Measurements from ENCODE around the gene KCNN3. TPM values are rescaled to one million over a fixed set of nuclear protein-coding genes. Genes with fewer than 3 reads are reported as not detected.

Gene KCNN3
- total and polyA plus RNA-seq, 2 of the 8 experiments (the other 6 are each of a cell fraction or from before 2014, with no cell fraction given) = 2.8 to 3.7 TPM

GRCh38 chr1:154891452-154891851 is 21.4 kb upstream of the KCNN3 start:
- no peak overlapping the region for H3K14ac ChIP-seq (ENCODE audit: insufficient read length)
- H3K18ac ChIP-seq (ENCODE audit: extremely low read depth, low read length) = no peak overlapping the region
- H4K8ac ChIP-seq (ENCODE audit: extremely low read depth, insufficient read depth, low read length) = no peak overlapping the region
- no peak for TF ChIP-seq TEAD4 (IDR thresholded peaks at IDR 0.05; ENCODE audit: low read depth, low read length)
- TF ChIP-seq HDAC6 (IDR thresholded peaks at IDR 0.05; ENCODE audit: low read depth, low read length) = no peak
- H2BK12ac ChIP-seq (ENCODE audit: low read depth, low read length) = no peak overlapping the region
- no peaks in the 10 kb centered on the region for H3K36me3 ChIP-seq (ENCODE audit: control insufficient read depth in 2 of 4, insufficient read depth in 4 of 4, low read length in 3 of 4)
- no peak overlapping the region for H3K4ac ChIP-seq (replicated peaks; ENCODE audit: insufficient read length, low read depth, low read length)
- no peak overlapping the region for H3K4me3 ChIP-seq (ENCODE audit: extremely low read depth in 1 of 4, insufficient read depth in 2 of 4, low read depth in 3 of 4, low read length in 4 of 4)
- FAIRE-seq = no peak
- no peak overlapping the region for H4K91ac ChIP-seq (replicated peaks; ENCODE audit: insufficient read length, low read length)
- H2AK5ac ChIP-seq (ENCODE audit: low read depth, low read length) = no peak overlapping the region
- no peak overlapping the region for H3K9ac ChIP-seq (replicated peaks in 1 of 4; ENCODE audit: extremely low read depth in 1 of 4, low read depth in 3 of 4, low read length in 3 of 4)
- no peaks in the 10 kb centered on the region for H3K23me2 ChIP-seq (ENCODE audit: low read depth, low read length)
- 0 out of 7 replicates have a peak, but pooled peaks cover 0 to 2% (median 0%) of the 10 kb centered on the region in 4 experiments for H3K27me3 ChIP-seq (replicated peaks in 1 of 4; ENCODE audit: control insufficient read depth in 3 of 4, extremely low read depth in 1 of 4, insufficient read depth in 3 of 4, low read length in 3 of 4)
- no peaks in the 10 kb centered on the region for H3K79me1 ChIP-seq (ENCODE audit: low read depth, low read length)
- H3K4me2 ChIP-seq (ENCODE audit: insufficient read depth in 1 of 2, low read depth in 2 of 2, low read length in 2 of 2) = no peak overlapping the region
- no peak overlapping the region for H2BK120ac ChIP-seq (replicated peaks; ENCODE audit: low read depth, low read length)
- 88% methylated on average over 1 of the region's 1 CpG; no CpG with 5 or more reads in 1 of the 2 experiments for WGBS, 2 experiments (ENCODE audit: extremely low coverage in 1 of 2, insufficient coverage in 1 of 2, insufficient read length in 1 of 2, insufficient replicate concordance in 2 of 2, low coverage in 1 of 2, low lambda C conversion rate in 2 of 2, missing lambda C conversion rate in 1 of 2)
- ChIA-PET POLR2A (ENCODE audit: partially characterized antibody) (interaction anchor here (0.9 kb wide), 1 partner anchor 13 kb away, joined by 3 read pairs; no protein-coding TSS in a partner anchor), CTCF (ENCODE audit: partially characterized antibody) (interaction anchor here (1.1 to 1.7 kb wide), 9 partner anchors 10 to 116 kb away, joined by 3 to 10 read pairs (median 3); no protein-coding TSS in a partner anchor)
- H4K5ac ChIP-seq (ENCODE audit: insufficient read length, low read depth, low read length) = no peak overlapping the region
- H3K9me3 ChIP-seq (ENCODE audit: insufficient read depth in 2 of 2, low read depth in 1 of 2, low read length in 1 of 2) = peaks cover 0 to 4% of the 10 kb centered on the region in 2 experiments; a peak in 1 of 4 replicates
- no peak overlapping the region for H2AFZ ChIP-seq (ENCODE audit: low read length)
- DNase-seq (ENCODE audit: low read depth in 1 of 2, low spot score in 2 of 2) = no peak
- H3K27ac ChIP-seq (ENCODE audit: low read depth, low read length) = no peak overlapping the region
- H4K20me1 ChIP-seq (replicated peaks in 1 of 2; ENCODE audit: control insufficient read depth in 1 of 2, insufficient read depth in 2 of 2, low read length in 2 of 2) = no peaks in the 10 kb centered on the region
- H2BK15ac ChIP-seq (ENCODE audit: low read length) = no peak overlapping the region
- no peak overlapping the region for H2BK5ac ChIP-seq (ENCODE audit: low read depth, low read length)
- no peak overlapping the region for H2BK20ac ChIP-seq (ENCODE audit: low read length)
- H3K56ac ChIP-seq (replicated peaks; ENCODE audit: insufficient read length, low read depth, low read length) = no peak overlapping the region
- H3K23ac ChIP-seq (ENCODE audit: insufficient read length) = no peak overlapping the region
- H3K4me1 ChIP-seq (replicated peaks in 1 of 4; ENCODE audit: control insufficient read depth in 3 of 4, insufficient read depth in 4 of 4, low read length in 3 of 4) = no peaks in the 10 kb centered on the region
- H3K79me2 ChIP-seq (ENCODE audit: control insufficient read depth in 1 of 2, insufficient read depth in 2 of 2, low read length in 2 of 2) = no peaks in the 10 kb centered on the region
